Body of pancreas (tissue), 4 donors: ENCODE results near the gene ZMYM5. TPM values are rescaled to one million over a fixed set of nuclear protein-coding genes. Genes with fewer than 3 reads are reported as not detected.
"Not testable (repeated sequence)": the region's sequence is repeated elsewhere in the genome, so short reads cannot be mapped to it uniquely, and the experiment has no call there.

Source experiments
- ATAC-seq: fragments of 150-250 bp; one replicate; pipeline ENCODE4 v1.9.1; 2016
- DNase-seq, 4 donors: peaks; one replicate each; pipeline ENCODE4 v3.0.0-alpha.2; 2019
- H3K27ac ChIP-seq, 4 donors: fragments of 200-600 bp; sonication (generic); 1 replicate in 3 of 4; 2 replicates in 1 of 4; pipeline versions ENCODE4 v1.5.1 to v1.6.1; 2016 to 2019; ENCODE audit warnings: mild to moderate bottlenecking in 1 of 4, mixed read lengths in 1 of 4, moderate library complexity in 1 of 4
- H3K27me3 ChIP-seq, 2 donors: fragments of 200-600 bp; sonication (generic); one replicate each; pipeline ENCODE4 v1.6.0; 2016; ENCODE audit warnings: mild to moderate bottlenecking in 1 of 2
- H3K36me3 ChIP-seq, 2 donors: fragments of 200-600 bp; sonication (generic); replicated peaks in 1 of 2; 2 replicates each; pipeline ENCODE4 v1.5.1; 2016; ENCODE audit warnings: low read depth in 2 of 2; ENCODE audit not compliant: insufficient read depth in 1 of 2
- H3K4me1 ChIP-seq: fragments of 200-600 bp; sonication (generic); one replicate; pipeline ENCODE4 v1.6.0; 2016
- H3K4me3 ChIP-seq, 2 donors: fragments of 200-600 bp; sonication (generic); 1 replicate in 1 of 2; 2 replicates in 1 of 2; pipeline ENCODE4 v1.5.1; 2016 to 2019
- H3K9me3 ChIP-seq, 3 donors: fragments of 200-600 bp; sonication (generic); 1 replicate in 2 of 3; 2 replicates in 1 of 3; pipeline ENCODE4 v1.5.1; 2016
- CTCF ChIP-seq, 7 experiments: fragments of 450-650 bp in 4 of 7; fragments of 200-600 bp in 3 of 7; sonication (generic) in 3 of 7; IDR thresholded peaks; one replicate each; pipeline ENCODE4 v1.5.1; 2016 to 2019; ENCODE audit warnings: antibody characterized with exemption in 7 of 7
- POLR2A ChIP-seq, 3 donors: fragments of 450-650 bp; IDR thresholded peaks; one replicate each; pipeline ENCODE4 v1.6.1; 2016; ENCODE audit warnings: antibody characterized with exemption in 3 of 3, mild to moderate bottlenecking in 2 of 3
- WGBS, 2 donors: methylation state at CpG; one replicate each; pipeline ENCODE4 v1.1.5; 2017; 5-methylcytosine and 5-hydroxymethylcytosine counted together
- intact Hi-C: fragments of 100-400 bp; cut with DNase I; formaldehyde crosslinking; loops from one replicate; pipeline ENCODE4 v1.15.1; 2023
- total RNA-seq, 2 donors: library from RNA; depleted of rRNA; stranded (reverse); fragments of >200 nt; gene quantifications; one replicate each; pipeline ENCODE4 v1.1.0, GENCODE V29; 2016

Gene ZMYM5
- total RNA-seq, 2 donors from 2014 or later = 10.6 to 16.8 TPM

GRCh38 chr13:19864024-19864745, 736 bp upstream of the ZMYM5 start:
- intact Hi-C loops = no loop called here
- TF ChIP-seq POLR2A (IDR thresholded peaks at IDR 0.05) = no peak
- DNase-seq = peak; percentile 60 to 68 (median 62)
- Histone ChIP-seq H3K4me1 (peaks cover 27% of the 10 kb centered on the region), H3K27ac (peak overlapping the region; percentile 94 to 99 (median 96)), H3K36me3 (no peaks in the 10 kb centered on the region), H3K9me3 (no peaks in the 10 kb centered on the region), H3K27me3 (no peaks in the 10 kb centered on the region), H3K4me3 (peak overlapping the region; percentile 54 to 56)
- ATAC-seq = peak; percentile 30
- 0 to 1% methylated on average over 2 to 54 of the region's 54 CpGs for WGBS, 2 donors

- Histone ChIP-seq H3K36me3 (no peaks in the 10 kb centered on the region), H3K9me3 (no peaks in the 10 kb centered on the region), H3K4me1 (peaks cover 27% of the 10 kb centered on the region), H3K27ac (peak overlapping the region; percentile 86 to 99 (median 96)), H3K4me3 (peak overlapping the region; percentile 83 to 86), H3K27me3 (no peaks in the 10 kb centered on the region)
- intact Hi-C loops = no loop called here
- DNase-seq (peak; percentile 19 to 40 (median 32)), ATAC-seq (peak; percentile 3)
- 0% methylated on average over 19 to 45 of the region's 66 CpGs for WGBS, 2 donors
- TF ChIP-seq POLR2A (IDR thresholded peaks at IDR 0.05) = no peak
- TF ChIP-seq CTCF (IDR thresholded peaks at IDR 0.05) = peak in 1 of 7 experiments; percentile 7
Measured at GRCh38 chr13:19862481-19863313, 752 bp downstream of the ZMYM5 start.

- DNase-seq (no peak), ATAC-seq (no peak)
- WGBS, 2 donors = 5 to 7% methylated on average over 4 of the region's 4 CpGs
- intact Hi-C loops = no loop called here
- Histone ChIP-seq H3K36me3 (no peaks in the 10 kb centered on the region), H3K27ac (peak overlapping the region in 3 of 4 donors; percentile 94 to 99 (median 99)), H3K9me3 (no peaks in the 10 kb centered on the region), H3K4me1 (peaks cover 27% of the 10 kb centered on the region), H3K27me3 (no peaks in the 10 kb centered on the region), H3K4me3 (peak overlapping the region in 1 of 2 donors; percentile 86)
- TF ChIP-seq POLR2A (IDR thresholded peaks at IDR 0.05) = no peak
- TF ChIP-seq CTCF (IDR thresholded peaks at IDR 0.05) = no peak
Measured at GRCh38 chr13:19861762-19862161, 1.7 kb downstream of the ZMYM5 start.

- intact Hi-C loops = no loop called here
- peak in 1 of 4 donors; percentile 16 for DNase-seq
- no peaks in the 10 kb centered on the region for H3K27me3 ChIP-seq
- ATAC-seq = no peak
- H3K27ac ChIP-seq = peak overlapping the region in 3 of 4 donors; percentile 28 to 99 (median 99)
- no peaks in the 10 kb centered on the region for H3K9me3 ChIP-seq
- H3K4me1 ChIP-seq = peaks cover 27% of the 10 kb centered on the region
- no peaks in the 10 kb centered on the region for H3K36me3 ChIP-seq
- 80 to 92% methylated on average over 4 of the region's 4 CpGs for WGBS, 2 donors
- TF ChIP-seq CTCF (IDR thresholded peaks at IDR 0.05) = no peak
- TF ChIP-seq POLR2A (IDR thresholded peaks at IDR 0.05) = no peak
- H3K4me3 ChIP-seq = no peak overlapping the region
Measured at GRCh38 chr13:19860884-19861655, 2.4 kb downstream of the ZMYM5 start.

GRCh38 chr13:19857637-19858036, 5.8 kb downstream of the ZMYM5 start:
- ATAC-seq = not testable (repeated sequence)

More at GRCh38 chr13:19857637-19858036, 5.8 kb downstream of the ZMYM5 start:
- DNase-seq, H3K27ac ChIP-seq, intact Hi-C loops, H3K36me3 ChIP-seq, H3K4me3 ChIP-seq, H3K9me3 ChIP-seq, H3K27me3 ChIP-seq: not testable (repeated sequence)
- peaks cover 20% of the 10 kb centered on the region for H3K4me1 ChIP-seq
- WGBS, 2 donors = 94 to 100% methylated on average over 2 of the region's 2 CpGs
